Common myeloid progenitor, CD34-positive (primary cell): Measurements from ENCODE around the gene KIF21B.
"Not testable (repeated sequence)": the region's sequence is repeated elsewhere in the genome, so short reads cannot be mapped to it uniquely, and the experiment has no call there.

Experiments
- CTCF ChIA-PET: fragments of 350-600 bp; sonication (Branson Sonifier 250); formaldehyde crosslinking; loops from one replicate; lab custom pipeline; 2021; ENCODE audit warnings: antibody characterized with exemption; lab: Charles Lee
- POLR2A ChIA-PET: fragments of 350-600 bp; sonication (Branson Sonifier 250); formaldehyde crosslinking; loops from one replicate; lab custom pipeline; 2021; ENCODE audit warnings: antibody characterized with exemption; lab: Charles Lee
- DNase-seq, 3 donors: peaks; one replicate each; pipeline versions ENCODE4 v3.0.0 to v3.0.0-alpha.2; 2013
- H3K27ac ChIP-seq, 2 experiments: 1 replicate in 1 of 2; 2 replicates in 1 of 2; pipeline ENCODE4 v1.7.0; 2013; ENCODE audit warnings: inconsistent platforms in 2 of 2, low read length in 2 of 2, mild to moderate bottlenecking in 2 of 2, low read depth in 1 of 2, moderate library complexity in 1 of 2; ENCODE audit not compliant: severe bottlenecking in 2 of 2, insufficient read depth in 1 of 2, poor library complexity in 1 of 2
- H3K27me3 ChIP-seq, 5 experiments: replicated peaks in 2 of 5; 1 replicate in 3 of 5; 2 replicates in 2 of 5; pipeline versions ENCODE4 v1.6.1 to v1.7.0; 2013; ENCODE audit warnings: low read length in 4 of 5, mild to moderate bottlenecking in 2 of 5, moderate library complexity in 2 of 5, inconsistent platforms in 1 of 5; ENCODE audit not compliant: insufficient read depth in 5 of 5, control insufficient read depth in 4 of 5
- H3K36me3 ChIP-seq, 4 experiments: 1 replicate in 2 of 4; 2 replicates in 2 of 4; pipeline versions ENCODE4 v1.6.1 to v1.7.0; 2013; ENCODE audit warnings: low read length in 3 of 4, control low read depth in 1 of 4, mild to moderate bottlenecking in 1 of 4; ENCODE audit not compliant: control insufficient read depth in 4 of 4, insufficient read depth in 4 of 4
- H3K4me1 ChIP-seq, 4 experiments: 1 replicate in 3 of 4; 2 replicates in 1 of 4; pipeline versions ENCODE4 v1.6.1 to v1.7.1; 2013; ENCODE audit warnings: low read length in 3 of 4, mild to moderate bottlenecking in 3 of 4, control low read depth in 1 of 4, inconsistent platforms in 1 of 4, moderate library complexity in 1 of 4; ENCODE audit not compliant: control insufficient read depth in 4 of 4, insufficient read depth in 4 of 4; ENCODE audit errors: control extremely low read depth in 1 of 4
- H3K4me3 ChIP-seq, 7 experiments: 1 replicate in 4 of 7; 2 replicates in 3 of 7; pipeline versions ENCODE4 v1.5.1 to v1.7.0; 2013; ENCODE audit warnings: mild to moderate bottlenecking in 7 of 7, low read length in 6 of 7, moderate library complexity in 6 of 7, inconsistent platforms in 2 of 7, low read depth in 2 of 7, control low read depth in 1 of 7; ENCODE audit not compliant: insufficient read depth in 4 of 7, control insufficient read depth in 1 of 7; ENCODE audit errors: extremely low read depth in 1 of 7
- H3K9me3 ChIP-seq, 5 experiments: 1 replicate in 4 of 5; 2 replicates in 1 of 5; pipeline versions ENCODE4 v1.6.1 to v1.7.1; 2013; ENCODE audit warnings: low read length in 4 of 5, mild to moderate bottlenecking in 2 of 5, inconsistent platforms in 1 of 5, low read depth in 1 of 5, moderate library complexity in 1 of 5; ENCODE audit not compliant: control insufficient read depth in 4 of 5, insufficient read depth in 2 of 5; ENCODE audit errors: control extremely low read depth in 1 of 5
- WGBS: methylation state at CpG from one replicate; pipeline ENCODE4 v1.1.5; 2013; ENCODE audit not compliant: insufficient coverage; 5-methylcytosine and 5-hydroxymethylcytosine counted together

KIF21B gene

DNA sequence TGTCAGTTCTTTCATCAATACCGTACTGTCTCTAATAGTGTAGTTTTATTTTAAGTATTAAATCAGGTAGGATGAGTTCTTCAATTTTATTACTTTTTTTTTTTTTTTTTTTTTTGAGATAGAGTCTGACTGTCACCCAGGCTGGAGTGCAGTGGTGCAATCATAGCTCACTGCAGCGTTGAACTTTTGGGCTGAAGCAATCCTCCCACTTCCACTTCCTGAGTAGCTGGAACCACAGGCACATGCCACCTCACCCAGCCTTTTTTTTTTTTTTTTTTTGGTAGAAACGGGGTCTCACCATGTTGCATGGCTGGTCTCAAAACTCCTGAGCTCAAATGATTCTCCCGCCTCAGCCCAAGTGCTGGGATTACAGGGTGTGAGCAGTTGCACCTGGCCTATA is 84.6 kb downstream of the KIF21B start:
- peaks cover 0 to 11% (median 1%) of the 10 kb centered on the region in 4 experiments for H3K4me1 ChIP-seq
- POLR2A ChIA-PET, result no interaction called here
- no peaks in the 10 kb centered on the region for H3K27me3 ChIP-seq
- DNase-seq, result peak; percentile 28 to 79 (median 76)
- H3K27ac ChIP-seq, result no peak overlapping the region
- CTCF ChIA-PET, result no interaction called here
- no peaks in the 10 kb centered on the region for H3K36me3 ChIP-seq
- no peak overlapping the region for H3K4me3 ChIP-seq
- WGBS, result 0% methylated on average over 1 of the region's 4 CpGs
- peaks cover 0 to 12% (median 2%) of the 10 kb centered on the region in 5 experiments for H3K9me3 ChIP-seq

DNA sequence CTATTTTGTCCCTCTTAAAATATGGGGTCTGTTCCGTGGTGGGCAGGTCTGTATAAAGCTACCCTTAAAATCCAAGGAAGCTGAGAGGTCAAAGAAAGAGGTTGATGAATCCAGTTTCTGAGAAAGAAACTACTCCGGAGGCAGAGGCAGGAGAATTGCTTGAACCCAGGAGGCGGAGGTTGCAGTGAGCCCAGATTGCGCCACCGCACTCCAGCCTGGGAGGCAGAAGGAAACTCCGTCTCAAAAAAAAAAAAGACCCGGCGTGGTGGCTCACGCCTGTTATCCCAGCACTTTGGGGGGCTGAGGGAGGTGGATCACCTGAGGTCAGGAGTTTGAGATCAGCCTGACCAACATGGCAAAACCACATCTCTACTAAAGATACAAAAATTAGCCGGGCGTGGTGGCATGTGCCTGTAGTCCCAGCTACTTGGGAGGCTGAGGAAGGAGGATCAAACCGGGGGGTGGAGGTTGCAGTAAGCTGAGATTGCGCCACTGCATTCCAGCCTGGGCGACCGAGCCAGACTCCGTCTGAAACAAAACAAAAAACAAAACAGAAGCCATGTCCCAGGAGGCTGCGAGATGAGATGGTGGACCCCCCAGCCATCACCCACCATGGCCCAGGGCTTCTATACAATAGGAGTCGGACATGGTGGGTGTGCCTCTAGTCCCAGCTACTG is 88.1 kb downstream of the KIF21B start:
- Histone ChIP-seq H3K4me1 (peaks cover 0 to 11% (median 1%) of the 10 kb centered on the region in 4 experiments), H3K9me3 (peaks cover 0 to 12% (median 1%) of the 10 kb centered on the region in 5 experiments)
- H3K4me3 ChIP-seq, H3K27ac ChIP-seq, DNase-seq, POLR2A ChIA-PET, H3K27me3 ChIP-seq, H3K36me3 ChIP-seq: not testable (repeated sequence)
- CTCF ChIA-PET, result interaction anchor here (2.2 kb wide), 1 partner anchor 9 kb away, joined by 4 read pairs; no protein-coding TSS in a partner anchor
- WGBS, result 92% methylated on average over 10 of the region's 18 CpGs

DNA sequence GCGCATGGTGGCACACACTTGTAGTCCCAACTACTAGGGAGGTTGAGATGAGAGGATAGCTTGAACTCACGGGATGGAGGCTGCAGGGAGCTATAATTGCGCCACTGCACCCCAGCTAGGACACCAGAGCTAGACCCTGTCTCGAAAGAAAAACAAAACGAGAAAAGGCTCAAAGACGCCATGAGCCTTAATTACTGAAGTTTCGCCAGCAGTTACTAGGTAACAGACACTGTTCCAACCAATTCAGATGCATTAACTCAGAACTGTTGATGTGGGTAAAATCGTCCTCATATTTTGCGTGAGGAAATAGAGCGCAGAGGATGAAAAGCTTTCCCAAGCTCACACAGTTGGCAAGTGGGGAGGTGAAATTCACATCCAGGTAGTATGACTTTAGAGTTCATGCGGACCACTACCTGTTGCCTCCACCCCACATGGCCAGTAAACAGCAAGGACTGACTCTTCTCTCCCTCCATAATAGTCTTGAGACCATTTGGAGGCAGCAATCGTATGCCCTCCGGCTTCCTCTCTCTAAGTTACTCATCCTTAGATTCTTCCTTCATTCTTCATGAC is 88.8 kb downstream of the KIF21B start:
- ChIA-PET POLR2A (no interaction called here), CTCF (interaction anchor here (2.2 kb wide), 1 partner anchor 9 kb away, joined by 4 read pairs; no protein-coding TSS in a partner anchor)
- 97% methylated on average over 11 of the region's 13 CpGs for WGBS
- DNase-seq, result no peak
- H3K27me3 ChIP-seq, result peaks cover 0 to 2% (median 0%) of the 10 kb centered on the region in 5 experiments
- H3K4me1 ChIP-seq, result peaks cover 0 to 11% (median 1%) of the 10 kb centered on the region in 4 experiments
- H3K36me3 ChIP-seq, result no peaks in the 10 kb centered on the region
- H3K9me3 ChIP-seq, result peaks cover 0 to 12% (median 1%) of the 10 kb centered on the region in 5 experiments
- H3K4me3 ChIP-seq, result no peak overlapping the region
- no peak overlapping the region for H3K27ac ChIP-seq

DNA sequence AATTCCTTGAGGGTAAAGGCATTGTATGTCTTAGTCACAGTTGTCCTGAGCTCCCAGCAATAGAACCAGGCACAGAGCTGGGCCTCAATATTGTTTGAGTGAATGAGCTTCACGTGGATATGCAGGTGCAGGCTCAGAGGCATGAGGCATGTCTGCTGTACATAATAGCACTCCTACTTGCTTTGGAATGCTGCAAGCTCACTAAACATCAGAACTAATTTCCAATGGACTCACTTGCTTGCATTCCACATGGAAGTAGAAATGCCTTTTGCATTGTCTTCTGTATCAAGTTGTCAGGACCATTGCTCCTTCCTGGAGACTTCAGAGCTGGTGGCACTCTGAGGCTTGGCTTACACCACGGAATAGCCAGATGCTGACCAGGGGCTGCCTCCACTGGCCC is 91.7 kb downstream of the KIF21B start:
- no peak for DNase-seq
- peaks cover 0 to 12% (median 1%) of the 10 kb centered on the region in 5 experiments for H3K9me3 ChIP-seq
- ChIA-PET POLR2A (no interaction called here), CTCF (no interaction called here)
- H3K27me3 ChIP-seq, result peaks cover 0 to 2% (median 0%) of the 10 kb centered on the region in 5 experiments
- no peaks in the 10 kb centered on the region for H3K4me1 ChIP-seq
- 100% methylated on average over 2 of the region's 2 CpGs for WGBS
- no peak overlapping the region for H3K4me3 ChIP-seq
- H3K27ac ChIP-seq, result no peak overlapping the region
- H3K36me3 ChIP-seq, result no peaks in the 10 kb centered on the region

DNA sequence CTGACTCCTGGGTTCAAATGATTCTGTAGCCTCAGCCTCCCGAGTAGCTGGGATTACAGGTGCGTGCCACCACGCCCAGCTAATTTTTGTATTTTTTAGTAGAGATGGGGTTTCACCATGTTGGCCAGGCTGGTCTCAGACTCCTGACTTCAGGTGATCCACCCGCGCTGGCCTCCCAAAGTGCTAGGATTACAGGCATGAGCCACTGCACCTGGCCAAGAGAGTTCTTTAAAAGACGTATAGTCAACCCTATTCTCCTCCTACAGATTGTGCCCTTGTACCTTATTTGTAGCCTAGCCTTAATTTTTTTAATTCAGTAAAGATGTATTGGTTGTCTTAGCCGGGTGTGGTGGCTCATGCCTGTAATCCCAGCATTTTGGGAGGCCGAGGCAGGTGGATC is 93.2 kb downstream of the KIF21B start:
- WGBS, result no CpG with 5 or more reads among the region's 8 CpGs
- H3K27ac ChIP-seq, DNase-seq, H3K36me3 ChIP-seq, H3K4me3 ChIP-seq, H3K27me3 ChIP-seq, POLR2A ChIA-PET, H3K4me1 ChIP-seq: not testable (repeated sequence)
- CTCF ChIA-PET, result interaction anchor here (1.0 kb wide), 1 partner anchor 11 kb away, joined by 3 read pairs; no protein-coding TSS in a partner anchor
- peaks cover 0 to 12% (median 1%) of the 10 kb centered on the region in 5 experiments for H3K9me3 ChIP-seq

DNA sequence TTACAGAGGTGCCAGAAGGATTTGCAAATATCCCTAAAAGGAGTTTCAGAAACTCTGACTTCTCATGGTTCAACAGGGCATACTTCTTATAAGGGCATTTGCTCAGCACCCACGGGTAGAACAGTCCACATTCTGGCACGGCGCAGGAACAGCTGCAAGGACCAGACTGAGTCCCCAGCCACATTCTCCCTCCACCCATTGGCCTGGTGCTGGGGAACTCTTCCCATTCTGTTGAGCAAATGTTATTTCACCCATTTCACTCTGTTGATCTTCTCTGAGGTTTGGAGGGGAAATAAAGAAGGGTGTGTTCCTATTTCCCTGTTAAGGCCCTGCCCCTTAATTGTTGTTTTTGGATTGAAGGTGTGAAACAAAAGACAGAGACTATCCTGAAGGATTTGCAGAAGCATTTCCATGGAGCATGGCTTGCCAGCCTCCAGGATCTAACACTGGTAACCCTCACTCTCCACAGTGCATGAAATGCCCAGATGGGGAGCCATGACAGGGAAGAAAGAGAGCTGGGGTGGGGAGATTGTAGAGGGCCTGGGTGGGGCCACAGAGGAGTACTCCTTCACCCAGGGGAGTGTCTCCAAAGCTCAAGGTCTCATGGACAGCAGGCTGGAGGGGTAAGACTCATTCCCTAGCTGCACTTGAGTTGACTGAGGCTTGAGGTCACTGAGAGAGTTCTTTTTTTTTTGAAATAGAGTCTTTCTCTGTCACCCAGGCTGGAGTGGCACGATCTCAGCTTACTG is 93.8 kb downstream of the KIF21B start:
- no peaks in the 10 kb centered on the region for H3K36me3 ChIP-seq
- no peak overlapping the region for H3K4me3 ChIP-seq
- CTCF ChIA-PET, result interaction anchor here (1.0 kb wide), 1 partner anchor 11 kb away, joined by 3 read pairs; no protein-coding TSS in a partner anchor
- DNase-seq, result no peak
- H3K9me3 ChIP-seq, result peaks cover 0 to 12% (median 1%) of the 10 kb centered on the region in 5 experiments
- no peak overlapping the region for H3K27ac ChIP-seq
- H3K4me1 ChIP-seq, result peaks cover 0 to 2% (median 0%) of the 10 kb centered on the region in 4 experiments
- 92% methylated on average over 4 of the region's 4 CpGs for WGBS
- POLR2A ChIA-PET, result no interaction called here
- H3K27me3 ChIP-seq, result peaks cover 0 to 2% (median 0%) of the 10 kb centered on the region in 5 experiments
